Activated naive CD8-positive, alpha-beta T cell treated with anti-CD3 and anti-CD28 coated beads, Interleukin-2, amount 10 ng/mL, durations not matched to agents 7 days and 5 days (primary cell): Measurements from ENCODE around the gene HDAC7. TPM values are rescaled to one million over a fixed set of nuclear protein-coding genes. Genes with fewer than 3 reads are reported as not detected.
A peak's percentile ranks its signal among the peaks of the same experiment; 100 is the strongest.

Experiments
- ATAC-seq: fragments of 150-1000 bp; cut with Tn5 transposase; one replicate; pipeline ENCODE4 v1.10.0; 2021; ENCODE audit warnings: low read depth, moderate library complexity
- POLR2A ChIA-PET: fragments of 350-600 bp; sonication (Branson Sonifier 250); formaldehyde crosslinking; loops from one replicate; lab custom pipeline; 2021; ENCODE audit warnings: antibody characterized with exemption; lab: Charles Lee
- DNase-seq: peaks from one replicate; pipeline ENCODE4 v3.0.0; 2021
- H3K27ac Mint-ChIP-seq: one replicate; pipeline ENCODE4 v1.8.0; 2022; ENCODE audit warnings: mild to moderate bottlenecking, mixed read lengths
- H3K27me3 Mint-ChIP-seq: one replicate; pipeline ENCODE4 v1.8.0; 2022; ENCODE audit warnings: mild to moderate bottlenecking, moderate library complexity, mixed read lengths
- H3K36me3 Mint-ChIP-seq: one replicate; pipeline ENCODE4 v1.8.0; 2021; ENCODE audit warnings: mild to moderate bottlenecking, mixed read lengths
- H3K4me1 Mint-ChIP-seq: one replicate; pipeline ENCODE4 v1.8.0; 2021; ENCODE audit warnings: mixed read lengths
- H3K4me3 Mint-ChIP-seq: one replicate; pipeline ENCODE4 v1.8.0; 2022; ENCODE audit warnings: mild to moderate bottlenecking, moderate library complexity, mixed read lengths
- H3K9me3 Mint-ChIP-seq: one replicate; pipeline ENCODE4 v1.8.0; 2021; ENCODE audit warnings: mixed read lengths
- total RNA-seq, 2 experiments: library from RNA; stranded (reverse); gene quantifications; one replicate each; pipeline ENCODE4 v1.2.3, GENCODE V29; 2021

HDAC7 gene
- total RNA-seq, 2 experiments from 2014 or later: 200 to 215 TPM

GRCh38 chr12:47856721-47857575, 37.2 kb upstream of the HDAC7 start:
- H3K9me3 Mint-ChIP-seq: no peaks in the 10 kb centered on the region
- POLR2A ChIA-PET: interaction anchor here (1.3 kb wide), 1 partner anchor 14 kb away, joined by 5 read pairs; no protein-coding TSS in a partner anchor
- H3K36me3 Mint-ChIP-seq: peaks cover 28% of the 10 kb centered on the region
- H3K4me1 Mint-ChIP-seq: peaks cover 20% of the 10 kb centered on the region
- no peak overlapping the region for H3K27ac Mint-ChIP-seq
- ATAC-seq (no peak), DNase-seq (no peak)
- no peak overlapping the region for H3K4me3 Mint-ChIP-seq
- no peaks in the 10 kb centered on the region for H3K27me3 Mint-ChIP-seq

GRCh38 chr12:47856094-47856493, 36.4 kb upstream of the HDAC7 start:
- H3K4me1 Mint-ChIP-seq: peaks cover 17% of the 10 kb centered on the region
- H3K36me3 Mint-ChIP-seq: peaks cover 28% of the 10 kb centered on the region
- no peaks in the 10 kb centered on the region for H3K9me3 Mint-ChIP-seq
- ATAC-seq (no peak), DNase-seq (no peak)
- H3K4me3 Mint-ChIP-seq: no peak overlapping the region
- H3K27me3 Mint-ChIP-seq: no peaks in the 10 kb centered on the region
- no peak overlapping the region for H3K27ac Mint-ChIP-seq
- POLR2A ChIA-PET: interaction anchor here (1.3 kb wide), 1 partner anchor 14 kb away, joined by 5 read pairs; no protein-coding TSS in a partner anchor

GRCh38 chr12:47855502-47855901, 35.8 kb upstream of the HDAC7 start:
- H3K4me1 Mint-ChIP-seq: peaks cover 16% of the 10 kb centered on the region

GRCh38 chr12:47854531-47854930, 34.8 kb upstream of the HDAC7 start:
- Mint-ChIP-seq H3K27me3 (no peaks in the 10 kb centered on the region), H3K4me3 (no peak overlapping the region), H3K4me1 (peaks cover 10% of the 10 kb centered on the region), H3K9me3 (no peaks in the 10 kb centered on the region), H3K27ac (no peak overlapping the region), H3K36me3 (peaks cover 25% of the 10 kb centered on the region)
- DNase-seq (no peak), ATAC-seq (no peak)
- POLR2A ChIA-PET: no interaction called here

More at GRCh38 chr12:47855502-47855901, 35.8 kb upstream of the HDAC7 start:
- POLR2A ChIA-PET: interaction anchor here (1.3 kb wide), 1 partner anchor 13 kb away, joined by 5 read pairs; no protein-coding TSS in a partner anchor
- ATAC-seq: no peak
- peaks cover 27% of the 10 kb centered on the region for H3K36me3 Mint-ChIP-seq
- DNase-seq: no peak
- H3K27me3 Mint-ChIP-seq: no peaks in the 10 kb centered on the region
- H3K4me3 Mint-ChIP-seq: no peak overlapping the region
- H3K27ac Mint-ChIP-seq: no peak overlapping the region
- H3K9me3 Mint-ChIP-seq: no peaks in the 10 kb centered on the region

GRCh38 chr12:47852096-47852571, 32.4 kb upstream of the HDAC7 start:
- Mint-ChIP-seq H3K4me1 (peaks cover 8% of the 10 kb centered on the region), H3K9me3 (no peaks in the 10 kb centered on the region), H3K27me3 (no peaks in the 10 kb centered on the region), H3K36me3 (peaks cover 32% of the 10 kb centered on the region), H3K27ac (no peak overlapping the region), H3K4me3 (no peak overlapping the region)
- no peak for ATAC-seq
- POLR2A ChIA-PET: no interaction called here
- no peak for DNase-seq

GRCh38 chr12:47851303-47851952, 31.7 kb upstream of the HDAC7 start:
- Mint-ChIP-seq H3K4me3 (no peak overlapping the region), H3K27me3 (no peaks in the 10 kb centered on the region), H3K9me3 (no peaks in the 10 kb centered on the region), H3K36me3 (peaks cover 35% of the 10 kb centered on the region), H3K4me1 (peaks cover 10% of the 10 kb centered on the region), H3K27ac (peak overlapping the region; percentile 30)
- ATAC-seq (no peak), DNase-seq (no peak)
- POLR2A ChIA-PET: no interaction called here

GRCh38 chr12:47850153-47851084, 30.7 kb upstream of the HDAC7 start:
- DNase-seq (no peak), ATAC-seq (no peak)
- POLR2A ChIA-PET: no interaction called here
- peaks cover 38% of the 10 kb centered on the region for H3K36me3 Mint-ChIP-seq
- peaks cover 10% of the 10 kb centered on the region for H3K4me1 Mint-ChIP-seq
- H3K9me3 Mint-ChIP-seq: no peaks in the 10 kb centered on the region
- no peaks in the 10 kb centered on the region for H3K27me3 Mint-ChIP-seq
- H3K27ac Mint-ChIP-seq: no peak overlapping the region
- no peak overlapping the region for H3K4me3 Mint-ChIP-seq

GRCh38 chr12:47849261-47849660, 29.6 kb upstream of the HDAC7 start:
- Mint-ChIP-seq H3K36me3 (peaks cover 35% of the 10 kb centered on the region), H3K9me3 (no peaks in the 10 kb centered on the region), H3K27ac (no peak overlapping the region), H3K27me3 (no peaks in the 10 kb centered on the region), H3K4me3 (no peak overlapping the region), H3K4me1 (peaks cover 10% of the 10 kb centered on the region)
- DNase-seq (no peak), ATAC-seq (no peak)
- POLR2A ChIA-PET: no interaction called here

- peaks cover 34% of the 10 kb centered on the region for H3K36me3 Mint-ChIP-seq
- no peaks in the 10 kb centered on the region for H3K9me3 Mint-ChIP-seq
- H3K27ac Mint-ChIP-seq: no peak overlapping the region
- H3K4me1 Mint-ChIP-seq: peaks cover 10% of the 10 kb centered on the region
- no peak overlapping the region for H3K4me3 Mint-ChIP-seq
- ATAC-seq: no peak
- no peak for DNase-seq
- POLR2A ChIA-PET: interaction anchor here (1.6 kb wide), 1 partner anchor 20 kb away, joined by 3 read pairs; no protein-coding TSS in a partner anchor
- no peaks in the 10 kb centered on the region for H3K27me3 Mint-ChIP-seq
These were observed 29.1 kb upstream of the HDAC7 start for GRCh38 chr12:47848853-47849252.

GRCh38 chr12:47846294-47846996, 26.7 kb upstream of the HDAC7 start:
- no peak for DNase-seq
- H3K9me3 Mint-ChIP-seq: no peaks in the 10 kb centered on the region
- peaks cover 7% of the 10 kb centered on the region for H3K4me1 Mint-ChIP-seq
- no peaks in the 10 kb centered on the region for H3K27me3 Mint-ChIP-seq
- peaks cover 27% of the 10 kb centered on the region for H3K36me3 Mint-ChIP-seq
- no peak overlapping the region for H3K4me3 Mint-ChIP-seq
- H3K27ac Mint-ChIP-seq: no peak overlapping the region
- no peak for ATAC-seq
- POLR2A ChIA-PET: no interaction called here

GRCh38 chr12:47845081-47845480, 25.4 kb upstream of the HDAC7 start:
- peaks cover 21% of the 10 kb centered on the region for H3K36me3 Mint-ChIP-seq
- ATAC-seq: no peak

GRCh38 chr12:47844264-47845019, 24.7 kb upstream of the HDAC7 start:
- DNase-seq: no peak

More at GRCh38 chr12:47845081-47845480, 25.4 kb upstream of the HDAC7 start:
- DNase-seq: no peak
- no peak overlapping the region for H3K27ac Mint-ChIP-seq
- no peaks in the 10 kb centered on the region for H3K9me3 Mint-ChIP-seq
- H3K27me3 Mint-ChIP-seq: no peaks in the 10 kb centered on the region
- no peak overlapping the region for H3K4me3 Mint-ChIP-seq
- POLR2A ChIA-PET: no interaction called here
- peaks cover 3% of the 10 kb centered on the region for H3K4me1 Mint-ChIP-seq

More at GRCh38 chr12:47844264-47845019, 24.7 kb upstream of the HDAC7 start:
- Mint-ChIP-seq H3K9me3 (no peaks in the 10 kb centered on the region), H3K4me1 (peaks cover 2% of the 10 kb centered on the region), H3K36me3 (peaks cover 21% of the 10 kb centered on the region), H3K4me3 (no peak overlapping the region), H3K27me3 (no peaks in the 10 kb centered on the region), H3K27ac (no peak overlapping the region)
- POLR2A ChIA-PET: no interaction called here
- ATAC-seq: no peak
